ENCODE data around the gene ADGRL1. TPM values are rescaled to one million over a fixed set of nuclear protein-coding genes. Genes with fewer than 3 reads are reported as not detected.

ADGRL1 gene
- total and polyA plus RNA-seq, 8 donors, result 26.4 to 53.5 (median 35.7) TPM

- Histone ChIP-seq H3K36me3 (peaks cover 0 to 32% of the 10 kb centered on the region in 2 donors), H3K9me3 (no peaks in the 10 kb centered on the region), H3K4me1 (peaks cover 21 to 40% of the 10 kb centered on the region in 2 donors), H3K27ac (no peak overlapping the region), H3K4me3 (no peak overlapping the region), H3K27me3 (no peaks in the 10 kb centered on the region)
- TF ChIP-seq CTCF (IDR thresholded peaks at IDR 0.05), result no peak
- intact Hi-C loops (cut with DNase I), result no loop called here
- no peak for DNase-seq
- no peak for ATAC-seq
These were observed 95.3 kb downstream of the ADGRL1 start for GRCh38 chr19:14110650-14111049.

- Histone ChIP-seq H3K27me3 (no peaks in the 10 kb centered on the region), H3K27ac (no peak overlapping the region), H3K9me3 (no peaks in the 10 kb centered on the region), H3K36me3 (peaks cover 0 to 60% of the 10 kb centered on the region in 2 donors), H3K4me3 (no peak overlapping the region), H3K4me1 (peaks cover 6 to 11% of the 10 kb centered on the region in 2 donors)
- DNase-seq (no peak), ATAC-seq (no peak)
- intact Hi-C loops (cut with DNase I), result no loop called here
- no peak for TF ChIP-seq CTCF (IDR thresholded peaks at IDR 0.05)
These were observed 98.1 kb downstream of the ADGRL1 start for GRCh38 chr19:14107581-14108461.

- peaks cover 0 to 70% of the 10 kb centered on the region in 2 donors for H3K36me3 ChIP-seq
- peaks cover 0 to 2% of the 10 kb centered on the region in 2 donors for H3K4me1 ChIP-seq
- H3K4me3 ChIP-seq, result no peak overlapping the region
- intact Hi-C loops (cut with DNase I), result no loop called here
- no peak for DNase-seq
- no peak for TF ChIP-seq CTCF (IDR thresholded peaks at IDR 0.05)
- no peak for ATAC-seq
- H3K27ac ChIP-seq, result no peak overlapping the region
- H3K9me3 ChIP-seq, result no peaks in the 10 kb centered on the region
- H3K27me3 ChIP-seq, result no peaks in the 10 kb centered on the region
These were observed 99.1 kb downstream of the ADGRL1 start for GRCh38 chr19:14106840-14107239.

DNA sequence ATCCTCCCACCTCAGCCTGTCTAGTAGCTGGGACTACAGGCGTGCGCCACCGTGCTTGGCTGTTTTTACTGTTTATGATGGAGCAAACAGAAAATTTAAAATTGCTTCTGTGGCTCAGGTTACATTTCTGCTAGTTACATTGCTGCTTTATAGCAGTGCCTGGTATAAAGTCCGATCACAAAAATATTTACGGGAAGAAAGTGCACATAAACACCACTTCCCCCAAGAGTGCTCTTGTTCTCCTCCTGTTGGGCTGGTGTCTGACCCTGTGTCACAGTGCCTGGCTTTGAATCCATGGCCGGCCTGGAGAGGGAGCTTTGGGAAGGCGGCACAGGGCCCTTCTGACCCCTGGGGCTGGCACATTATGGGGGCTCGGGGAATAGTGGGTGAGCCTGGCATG lies 100.3 kb downstream of the ADGRL1 start:
- H3K36me3 ChIP-seq, result peaks cover 0 to 78% of the 10 kb centered on the region in 2 donors
- H3K4me3 ChIP-seq, result no peak overlapping the region
- H3K4me1 ChIP-seq, result no peaks in the 10 kb centered on the region
- DNase-seq, result no peak
- no peaks in the 10 kb centered on the region for H3K9me3 ChIP-seq
- no peak overlapping the region for H3K27ac ChIP-seq
- no peak for TF ChIP-seq CTCF (IDR thresholded peaks at IDR 0.05)
- intact Hi-C loops (cut with DNase I), result no loop called here
- ATAC-seq, result no peak
- no peaks in the 10 kb centered on the region for H3K27me3 ChIP-seq

- peaks cover 0 to 99% of the 10 kb centered on the region in 2 donors for H3K36me3 ChIP-seq
- H3K4me3 ChIP-seq, result no peak overlapping the region
- no peak for ATAC-seq
- DNase-seq, result no peak
- H3K4me1 ChIP-seq, result no peaks in the 10 kb centered on the region
- intact Hi-C loops (cut with DNase I), result no loop called here
- no peak overlapping the region for H3K27ac ChIP-seq
- H3K9me3 ChIP-seq, result no peaks in the 10 kb centered on the region
- H3K27me3 ChIP-seq, result no peaks in the 10 kb centered on the region
- TF ChIP-seq CTCF (IDR thresholded peaks at IDR 0.05), result no peak
These were observed 102.7 kb downstream of the ADGRL1 start for GRCh38 chr19:14103310-14103709.
